Measurements from ENCODE around the gene RTN4IP1.
A peak's percentile ranks its signal among the peaks of the same experiment; 100 is the strongest.

Gene RTN4IP1

DNA sequence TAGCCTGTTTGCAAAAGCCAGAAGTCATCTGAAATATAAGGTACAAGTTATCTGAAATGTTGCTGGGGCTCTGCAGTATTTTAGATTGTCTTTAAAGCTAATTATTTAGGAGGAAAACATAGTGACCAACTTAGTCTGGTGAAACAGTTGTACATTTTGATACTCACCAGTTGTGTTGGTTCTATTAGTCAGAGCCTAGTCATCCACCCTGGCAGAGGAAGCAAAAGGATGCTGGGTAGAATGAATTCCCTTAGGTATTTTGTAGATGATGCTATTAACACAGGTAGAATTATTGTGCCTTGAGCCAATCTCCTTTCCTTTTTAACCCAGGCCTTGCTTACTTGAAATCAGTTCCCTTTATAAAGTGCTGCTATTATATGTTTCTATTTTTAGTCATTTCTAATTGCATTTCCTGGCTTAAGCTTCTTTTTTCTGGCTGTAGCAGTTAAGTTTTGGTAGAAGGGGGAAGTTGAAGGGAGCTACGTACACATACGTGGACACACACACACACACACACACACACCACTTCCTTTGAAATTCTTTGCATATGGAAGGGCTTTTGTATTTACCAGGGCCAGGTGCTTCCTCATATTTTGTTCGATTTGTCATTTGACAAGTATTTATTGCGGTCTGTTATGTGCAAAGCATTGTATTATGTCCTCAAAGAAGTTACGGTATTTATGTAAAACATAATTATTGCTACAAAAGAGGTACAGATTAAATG lies 82.4 kb downstream of the RTN4IP1 start:
- no peak for DNase-seq (ENCODE audit: low read depth in 3 of 3)

DNA sequence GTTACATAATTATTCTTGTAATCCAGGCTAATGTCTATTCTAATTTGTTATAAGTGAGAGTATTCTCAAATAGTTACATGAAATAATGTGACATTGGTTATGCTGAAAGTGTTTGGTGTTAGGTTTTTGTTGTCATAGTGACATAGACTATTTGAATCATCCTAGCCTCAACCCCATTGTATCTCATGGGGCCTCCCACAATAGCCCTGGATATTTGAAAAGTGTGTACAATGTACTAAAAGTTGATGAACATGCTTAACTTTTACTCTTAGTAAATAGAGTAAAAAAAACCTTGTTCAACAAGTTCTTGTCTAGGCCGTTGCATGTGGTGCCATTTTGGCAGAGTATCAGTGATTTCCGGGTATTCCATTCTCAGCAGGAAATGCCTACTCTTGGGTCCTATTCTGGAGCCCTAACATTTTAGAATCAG lies 83.0 kb downstream of the RTN4IP1 start:
- DNase-seq (ENCODE audit: low read depth in 3 of 3): no peak

DNA sequence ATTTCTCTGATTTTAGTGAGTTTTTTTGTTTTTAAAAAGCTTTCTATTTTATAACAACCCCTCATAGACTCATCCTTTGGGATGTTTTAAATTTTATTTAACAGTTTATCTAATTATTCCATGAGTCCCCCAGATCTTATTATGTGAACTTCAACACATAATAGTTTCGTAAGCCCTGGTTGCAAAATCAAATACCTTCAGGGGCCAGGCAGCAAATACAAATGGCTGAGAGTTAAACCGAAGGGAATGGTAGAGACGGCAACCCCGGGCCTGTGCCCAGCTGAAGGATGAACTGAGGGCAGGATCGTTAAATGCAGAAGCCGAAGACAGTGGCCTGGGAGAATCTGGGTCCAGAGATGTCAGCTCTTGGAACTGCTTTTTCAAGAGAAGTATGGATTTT lies 88.4 kb downstream of the RTN4IP1 start:
- DNase-seq (ENCODE audit: low read depth in 3 of 3): no peak

DNA sequence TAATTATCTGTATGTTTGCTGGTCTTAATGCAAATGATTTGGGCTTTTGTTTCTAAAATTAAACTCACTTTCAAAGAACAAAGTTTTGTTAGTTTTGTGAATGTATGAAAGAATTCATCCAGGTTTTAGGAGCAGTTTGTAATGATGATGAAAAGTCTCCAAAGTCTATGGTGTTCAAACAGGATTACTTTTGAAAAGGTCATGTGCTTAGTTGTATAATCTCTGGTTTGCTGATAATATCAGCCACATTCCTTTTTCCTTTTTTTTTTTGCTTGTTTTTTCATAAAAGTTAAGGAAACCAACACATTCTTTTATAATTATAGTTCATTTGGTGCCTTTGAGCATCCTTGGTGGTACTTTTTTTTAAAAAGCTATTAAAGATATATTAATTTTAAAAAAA lies 88.9 kb downstream of the RTN4IP1 start:
- DNase-seq (ENCODE audit: low read depth in 3 of 3): no peak

DNA sequence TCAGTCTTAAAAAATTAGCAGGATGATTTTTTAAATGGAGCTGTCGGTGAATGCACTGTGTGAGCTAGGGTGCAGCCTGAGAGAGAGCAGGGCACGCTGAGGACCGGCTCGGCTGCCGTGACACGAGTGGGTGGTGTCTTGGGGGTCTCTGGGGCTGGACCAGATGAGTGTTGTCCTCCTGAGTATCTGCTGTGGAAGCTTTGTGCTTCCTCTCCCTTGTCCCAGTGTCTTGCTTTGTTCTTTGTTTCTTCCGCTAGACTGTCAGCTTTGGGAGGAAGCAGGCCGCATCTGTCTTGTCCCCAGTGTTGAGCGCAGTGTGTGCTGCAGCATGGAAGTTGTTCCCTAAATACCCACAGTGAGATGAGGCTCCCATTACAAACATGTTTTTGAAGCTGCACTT lies 89.4 kb downstream of the RTN4IP1 start:
- no peak for DNase-seq (ENCODE audit: low read depth in 3 of 3)

DNA sequence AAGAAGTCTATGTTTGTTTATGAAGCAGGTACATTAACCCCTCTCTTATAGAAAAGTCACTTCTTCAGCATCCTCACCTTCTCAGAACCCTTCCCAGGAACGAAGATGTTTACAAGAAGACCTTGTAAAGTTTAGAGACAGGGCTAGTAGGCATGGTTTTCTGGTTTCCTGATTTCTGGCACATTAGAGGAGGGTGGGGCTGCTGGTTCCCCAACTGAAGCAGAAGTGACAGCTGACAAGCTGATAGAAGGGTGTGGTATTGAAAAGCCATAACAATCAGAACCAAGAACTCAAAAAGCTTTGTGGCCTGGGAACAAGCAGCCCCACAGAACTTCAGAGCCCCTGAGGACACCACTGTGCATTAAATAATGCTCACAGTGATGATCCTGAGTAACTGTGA lies 91.2 kb downstream of the RTN4IP1 start:
- DNase-seq (ENCODE audit: low read depth in 3 of 3): no peak

DNA sequence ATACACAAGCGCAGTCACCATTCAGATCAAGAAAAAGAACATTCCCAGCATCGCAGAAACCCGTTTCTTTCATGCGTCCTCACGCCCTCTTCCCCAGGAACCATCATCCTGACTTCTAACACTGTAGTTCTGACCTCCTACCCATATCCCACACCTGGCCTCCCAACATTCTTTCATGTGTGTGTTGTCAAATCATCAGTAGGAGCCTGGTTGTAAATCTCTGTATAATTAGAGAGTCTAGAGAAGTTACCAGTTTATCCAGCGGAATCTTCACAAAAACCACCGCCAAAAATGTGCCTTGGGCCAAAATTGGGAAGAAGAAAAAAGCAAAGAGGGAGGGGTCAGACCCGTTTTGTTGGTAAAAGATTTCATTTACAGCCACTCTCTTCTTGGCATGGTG lies 91.6 kb downstream of the RTN4IP1 start:
- DNase-seq (ENCODE audit: low read depth in 3 of 3): no peak

DNA sequence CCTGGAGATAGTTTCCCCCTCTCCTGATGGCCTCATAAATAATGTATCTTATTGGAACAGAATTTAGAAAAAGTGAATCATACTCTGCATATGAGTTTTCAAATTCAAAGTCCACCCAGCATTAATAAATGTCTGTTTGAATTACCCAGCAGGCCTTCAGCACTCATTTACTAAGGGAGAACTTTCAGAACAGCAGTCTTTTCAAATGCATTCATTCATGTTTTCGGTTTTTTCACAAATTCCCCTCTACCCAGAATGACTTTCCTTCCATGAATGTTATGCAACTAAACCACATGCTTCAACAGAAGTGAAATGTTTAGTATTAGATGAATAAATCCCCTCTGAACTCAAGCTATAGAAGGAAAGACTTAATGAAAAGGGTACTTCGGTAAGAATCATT lies 92.4 kb downstream of the RTN4IP1 start:
- DNase-seq (ENCODE audit: low read depth in 3 of 3): no peak

DNA sequence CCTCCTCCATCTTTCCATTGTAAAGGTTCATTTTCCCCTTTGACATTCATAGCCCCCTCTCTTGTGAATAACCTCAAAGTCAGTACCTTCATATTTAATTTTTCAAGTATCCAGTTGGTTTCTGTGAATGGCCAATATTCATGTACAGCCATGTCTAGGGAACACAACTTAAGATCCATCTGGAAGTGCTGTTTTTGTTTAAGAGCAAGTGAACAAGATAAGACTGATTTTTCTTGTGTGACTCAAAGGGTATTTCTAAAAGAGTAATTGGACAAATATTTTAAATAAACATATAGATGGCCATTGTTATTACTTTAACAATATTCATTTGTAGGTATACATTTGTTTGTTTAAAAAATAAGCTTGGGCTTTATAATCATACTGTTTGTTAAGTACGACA lies 92.9 kb downstream of the RTN4IP1 start:
- no peak for DNase-seq (ENCODE audit: low read depth in 3 of 3)

DNA sequence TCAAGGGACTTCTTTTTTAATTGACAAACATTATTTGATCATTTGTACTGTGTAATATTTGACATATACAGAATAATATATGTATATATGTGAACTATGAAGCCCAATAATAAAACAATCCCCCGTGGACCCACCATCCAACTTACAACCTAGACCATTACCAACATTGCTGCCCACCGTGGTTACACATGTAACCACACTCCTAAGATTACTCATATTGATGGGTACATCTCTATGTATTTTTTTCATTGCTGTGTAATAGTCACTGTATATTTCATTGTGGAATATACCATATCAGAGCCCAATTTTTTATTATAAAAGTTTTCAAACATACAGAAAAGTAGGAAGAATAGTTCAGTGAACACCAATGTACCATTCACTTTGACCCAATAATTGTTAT lies 94.3 kb downstream of the RTN4IP1 start:
- no peak for DNase-seq (ENCODE audit: low read depth in 3 of 3)

DNA sequence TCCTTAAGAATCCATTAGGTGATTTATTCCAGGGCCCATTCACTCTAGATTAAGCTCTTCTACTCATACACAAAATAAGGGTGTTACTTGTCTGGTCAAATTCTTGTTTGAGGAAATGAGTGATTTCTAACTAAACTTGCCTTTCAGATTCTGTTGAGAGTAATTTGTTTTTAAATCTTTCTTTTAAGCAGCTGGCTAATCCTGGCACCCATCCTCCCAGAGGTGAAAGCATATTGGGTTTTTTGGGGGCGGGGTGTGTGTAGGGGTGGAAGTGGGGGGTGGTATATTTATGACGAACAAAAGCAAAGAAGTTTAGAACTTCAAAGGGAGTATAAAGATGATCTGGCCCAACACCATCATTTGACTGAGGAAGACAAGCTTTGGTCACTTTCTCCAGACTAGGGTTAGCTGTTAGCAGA lies 94.7 kb downstream of the RTN4IP1 start:
- DNase-seq (ENCODE audit: low read depth in 3 of 3): peak in 1 of 3 experiments; percentile 44

DNA sequence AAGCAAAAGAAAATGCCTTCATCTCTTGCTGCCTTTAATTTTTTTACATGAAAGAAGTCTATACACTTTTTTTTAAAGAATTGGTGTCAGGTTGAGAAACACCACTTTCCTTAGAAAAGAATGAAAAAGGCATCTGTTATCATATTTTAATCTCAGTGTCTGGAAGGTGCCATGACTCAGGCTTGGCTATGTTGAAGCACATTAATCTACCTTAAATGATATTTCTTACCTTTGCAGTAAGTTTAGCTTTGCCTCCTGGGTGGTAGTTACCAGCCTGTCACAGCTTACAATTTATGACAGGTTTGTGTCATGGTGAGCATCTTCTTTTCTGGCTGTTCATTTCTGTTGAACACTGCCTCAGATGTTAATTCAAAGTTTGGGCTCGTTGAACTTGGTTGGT lies 95.3 kb downstream of the RTN4IP1 start:
- no peak for DNase-seq (ENCODE audit: low read depth in 3 of 3)

DNA sequence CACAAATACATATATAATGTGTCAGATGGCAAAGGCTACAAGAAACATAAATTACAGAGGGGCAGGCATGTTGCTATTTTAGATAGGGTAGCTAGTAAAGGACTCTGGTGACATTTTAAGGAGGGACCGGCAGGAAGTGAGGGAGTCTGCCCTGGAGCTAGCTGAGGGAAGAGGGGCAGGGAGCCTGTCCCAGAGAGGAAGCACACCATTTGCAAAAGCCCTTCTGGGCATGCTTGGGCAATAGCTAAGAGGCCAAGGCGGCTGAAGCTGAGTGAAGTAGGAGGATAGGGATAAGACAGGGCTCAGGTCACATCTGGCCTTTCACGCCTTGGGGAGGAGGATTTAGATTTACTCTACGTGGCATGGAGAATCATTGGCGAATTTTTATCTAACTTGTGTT lies 96.2 kb downstream of the RTN4IP1 start:
- no peak for DNase-seq (ENCODE audit: low read depth in 3 of 3)

DNA sequence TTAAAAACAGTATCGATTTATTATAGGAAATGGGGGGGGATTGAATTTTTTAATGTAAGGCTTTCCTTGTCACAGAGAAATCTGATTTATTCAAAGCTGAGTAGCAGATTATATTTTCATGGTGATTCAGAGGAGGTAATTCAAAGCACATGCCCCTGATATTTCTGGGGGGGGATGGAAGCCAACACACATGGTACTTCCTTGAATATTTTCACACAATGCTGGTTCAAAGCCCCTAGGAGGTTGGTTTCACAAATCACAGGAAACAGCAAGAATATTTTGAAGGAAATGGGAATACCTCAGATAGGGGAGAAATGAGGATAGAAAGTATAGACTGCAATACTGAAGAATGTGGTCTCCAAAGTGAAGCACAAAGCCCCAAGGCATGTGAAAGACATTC lies 98.8 kb downstream of the RTN4IP1 start:
- DNase-seq (ENCODE audit: low read depth in 3 of 3): no peak

DNA sequence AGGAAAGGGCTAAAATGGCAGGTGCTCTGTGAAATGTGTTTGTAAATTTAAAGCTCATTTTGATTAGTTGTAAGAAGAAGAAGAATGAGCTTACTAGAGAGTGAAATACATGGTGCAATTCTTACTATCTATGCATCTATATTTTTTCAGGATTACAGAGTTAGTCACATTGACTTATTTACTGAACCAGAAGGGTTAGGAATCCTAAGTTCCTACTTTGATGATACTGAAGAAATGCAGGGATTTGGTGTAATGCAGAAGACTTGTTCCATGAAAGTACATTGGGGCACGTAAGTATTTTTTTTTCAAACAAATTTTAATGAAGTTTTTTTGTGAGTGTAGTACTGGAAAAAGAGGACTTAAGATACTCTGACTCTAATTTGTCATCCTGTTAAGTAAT lies 99.3 kb downstream of the RTN4IP1 start:
- no peak for DNase-seq (ENCODE audit: low read depth in 3 of 3)

DNA sequence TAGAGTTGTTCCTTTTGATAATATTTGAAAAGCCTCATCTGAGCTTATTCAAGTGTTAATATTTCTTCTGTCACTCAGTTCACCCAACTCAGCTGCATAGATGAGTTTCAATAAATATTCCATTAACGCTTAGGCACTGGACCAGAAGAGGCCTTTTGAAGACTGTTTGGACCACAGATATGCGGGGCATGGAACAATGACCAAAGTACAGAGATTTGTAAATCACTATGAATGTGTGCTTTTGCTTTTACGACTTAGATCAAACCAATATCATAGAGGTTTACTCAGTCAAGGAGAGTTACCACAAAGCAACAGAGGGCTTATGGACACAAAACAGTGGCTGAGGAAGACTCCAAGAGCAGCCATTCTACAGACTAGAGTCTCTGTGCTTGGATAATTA lies 99.9 kb downstream of the RTN4IP1 start:
- DNase-seq (ENCODE audit: low read depth in 3 of 3): no peak

DNA sequence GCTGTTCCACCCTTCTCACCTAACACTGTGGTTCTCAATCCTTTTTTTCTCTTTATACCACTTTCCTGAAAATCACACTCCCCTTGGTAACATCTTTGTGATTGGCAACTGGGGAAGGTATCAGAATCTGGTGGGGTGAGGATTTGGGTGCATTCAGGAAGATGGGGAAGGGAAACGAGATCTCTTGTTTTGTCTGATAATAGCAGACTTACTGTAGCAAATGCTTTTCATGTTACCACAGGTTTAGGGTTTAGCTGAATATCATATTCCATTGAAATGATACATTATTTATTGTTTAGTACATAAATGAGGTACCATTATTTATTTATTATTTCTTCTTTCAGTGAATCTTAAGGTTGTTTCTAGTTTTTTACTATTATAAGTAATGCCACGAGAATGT lies 100.8 kb downstream of the RTN4IP1 start:
- DNase-seq (ENCODE audit: low read depth in 3 of 3): no peak

DNA sequence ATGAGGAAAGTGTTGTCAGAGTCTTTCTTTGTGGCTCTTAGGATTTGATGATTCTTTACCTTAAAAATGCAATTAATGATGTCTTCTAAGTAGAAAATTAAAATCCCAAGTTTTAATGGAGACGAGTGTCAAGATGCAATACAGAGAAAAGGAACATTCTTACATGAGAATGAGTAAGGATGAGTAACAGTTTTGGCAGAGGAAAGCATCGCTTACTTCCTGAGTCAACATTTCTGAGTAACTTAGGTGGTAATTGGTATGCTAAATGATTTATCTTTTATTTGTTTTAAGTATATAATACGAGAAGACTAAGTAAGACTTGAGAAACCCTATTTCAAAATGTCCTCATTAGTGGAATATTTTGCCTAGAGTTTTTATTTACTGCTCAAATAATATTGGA lies 101.3 kb downstream of the RTN4IP1 start:
- no peak for DNase-seq (ENCODE audit: low read depth in 3 of 3)

DNA sequence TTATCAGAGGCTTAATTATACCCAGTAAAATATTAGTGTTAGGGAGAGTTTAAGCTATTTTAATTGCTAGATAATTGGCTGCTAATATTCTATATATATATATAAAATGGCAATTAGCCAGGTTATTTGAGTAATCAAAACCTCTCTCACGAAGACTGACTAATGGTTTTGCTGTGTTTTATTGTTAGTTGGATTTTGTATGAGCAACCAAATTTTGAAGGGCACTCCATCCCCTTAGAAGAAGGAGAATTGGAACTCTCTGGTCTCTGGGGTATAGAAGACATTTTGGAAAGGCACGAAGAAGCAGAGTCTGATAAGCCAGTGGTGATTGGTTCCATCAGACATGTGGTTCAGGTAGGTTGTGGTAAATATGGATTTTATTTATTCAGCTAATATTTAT lies 102.2 kb downstream of the RTN4IP1 start:
- DNase-seq (ENCODE audit: low read depth in 3 of 3): no peak

DNA sequence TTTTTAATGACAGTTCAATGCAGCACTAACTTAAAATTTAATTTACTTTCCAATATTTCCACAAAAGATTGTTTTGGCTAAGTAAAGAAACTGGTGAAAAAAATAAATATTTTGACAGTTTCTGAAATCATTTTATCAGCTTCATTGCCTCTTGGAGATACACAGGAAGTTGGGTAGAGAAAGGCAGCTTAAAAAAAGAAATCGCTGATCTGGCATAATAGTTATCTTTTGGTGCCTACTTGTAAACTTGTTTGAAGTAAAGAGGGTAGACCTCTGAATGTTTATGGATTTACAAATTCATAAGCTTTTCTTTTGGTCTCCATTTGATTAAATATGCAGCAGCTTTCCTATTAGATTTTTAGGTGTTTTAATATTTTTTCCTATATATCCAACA lies 103.4 kb downstream of the RTN4IP1 start:
- DNase-seq (ENCODE audit: low read depth in 3 of 3): no peak

DNA sequence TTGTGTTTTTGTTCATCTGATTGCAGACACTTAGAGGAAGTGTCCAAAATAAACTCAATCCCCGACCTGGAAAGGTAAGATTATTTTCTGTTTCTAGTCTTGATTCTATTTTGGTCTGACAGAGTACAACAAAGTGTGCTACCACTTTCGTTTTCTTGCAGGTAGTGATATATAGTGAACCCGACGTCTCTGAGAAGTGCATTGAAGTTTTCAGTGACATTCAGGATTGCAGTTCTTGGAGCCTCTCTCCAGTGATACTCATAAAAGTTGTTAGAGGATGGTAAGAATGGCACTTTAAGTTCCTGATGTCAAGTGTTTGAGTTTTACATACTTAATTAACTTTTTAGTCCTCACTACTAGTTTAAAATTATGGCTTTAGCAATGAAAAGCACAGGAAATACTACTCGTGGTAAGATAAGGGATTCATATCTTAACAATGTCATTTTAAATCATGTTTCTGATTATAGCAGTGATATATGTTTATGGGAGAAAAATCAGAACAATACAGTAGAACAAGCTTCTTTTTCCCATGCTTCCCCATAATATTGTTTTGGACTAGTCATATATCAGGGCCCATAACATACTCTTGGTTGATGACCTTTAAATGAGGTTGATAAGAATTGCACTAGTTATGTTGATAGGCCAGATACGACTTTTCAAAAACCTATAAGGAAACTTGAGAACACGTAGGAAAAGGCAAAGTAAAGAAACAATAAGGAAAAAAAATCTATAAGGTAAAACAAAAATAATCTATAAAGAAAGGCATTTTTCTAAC lies 104.0 kb downstream of the RTN4IP1 start:
- DNase-seq (ENCODE audit: low read depth in 3 of 3): no peak

DNA sequence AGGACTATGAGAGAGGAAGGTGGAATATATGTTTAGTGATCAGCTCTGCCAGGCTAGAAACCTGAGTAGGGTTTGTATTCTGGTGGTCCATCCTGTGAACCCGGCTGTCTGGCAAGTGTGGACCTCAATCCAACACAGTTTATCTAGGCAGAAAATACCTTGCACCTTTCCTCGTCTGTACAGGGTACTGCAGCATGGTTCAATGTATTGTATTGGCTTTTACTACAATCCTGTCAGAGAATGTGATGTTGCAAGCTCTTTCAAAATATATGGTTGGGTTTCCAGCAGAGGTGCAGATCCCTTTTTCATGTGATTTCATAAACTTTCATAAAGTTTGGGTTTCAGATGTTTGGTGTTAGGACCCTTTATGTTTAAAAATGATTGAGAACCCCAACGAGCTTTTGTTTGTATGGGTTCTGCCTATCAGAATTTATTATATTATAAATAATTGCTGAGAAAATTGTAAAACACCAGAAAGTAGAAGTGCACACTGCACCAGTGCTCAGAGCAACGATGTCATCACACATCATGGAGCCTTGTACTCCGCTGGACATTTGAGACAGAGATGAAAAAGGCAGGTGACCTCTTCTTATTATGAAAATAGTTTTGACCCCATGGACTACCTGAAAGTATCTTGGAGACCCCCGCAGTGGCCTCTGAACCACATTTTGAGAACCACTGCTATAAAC lies 106.6 kb downstream of the RTN4IP1 start:
- no peak for DNase-seq (ENCODE audit: low read depth in 3 of 3)
